CD4-positive, alpha-beta T cell (primary cell): Measurements from ENCODE around the gene TOP3B. TPM values are rescaled to one million over a fixed set of nuclear protein-coding genes. Genes with fewer than 3 reads are reported as not detected.

Experiments used
- ATAC-seq: fragments of 200-7000 bp; cut with Tn5 transposase; one replicate; pipeline ENCODE4 v1.10.0; 2022; ENCODE audit warnings: mild to moderate bottlenecking; ENCODE audit not compliant: poor library complexity
- CTCF ChIA-PET: fragments of 350-600 bp; sonication (Branson Sonifier 250); formaldehyde crosslinking; loops from one replicate; lab custom pipeline; 2021; ENCODE audit warnings: antibody characterized with exemption, inconsistent platforms; lab: Charles Lee
- POLR2A ChIA-PET: fragments of 350-600 bp; sonication (Branson Sonifier 250); formaldehyde crosslinking; loops from one replicate; lab custom pipeline; 2021; ENCODE audit warnings: antibody characterized with exemption, inconsistent platforms; lab: Charles Lee
- DNase-seq, 14 experiments: peaks; one replicate each; pipeline ENCODE4 v3.0.0-alpha.2; 2013 to 2020; ENCODE audit warnings: mixed read lengths in 2 of 14
- H3K27ac ChIP-seq, 2 donors: one replicate each; pipeline versions ENCODE4 v1.5.1 to v1.7.0; 2013; ENCODE audit warnings: low read length in 2 of 2, low read depth in 1 of 2, mild to moderate bottlenecking in 1 of 2
- H3K27me3 ChIP-seq, 2 experiments: 1 replicate in 1 of 2; 2 replicates in 1 of 2; pipeline versions ENCODE4 v1.6.1 to v1.7.0; 2013; ENCODE audit warnings: low read length in 2 of 2, control low read depth in 1 of 2, mild to moderate bottlenecking in 1 of 2, moderate library complexity in 1 of 2; ENCODE audit not compliant: insufficient read depth in 2 of 2, control insufficient read depth in 1 of 2
- H3K36me3 ChIP-seq: one replicate; pipeline ENCODE4 v1.6.1; 2013; ENCODE audit warnings: low read length, control low read depth; ENCODE audit not compliant: insufficient read depth
- H3K4me1 ChIP-seq: one replicate; pipeline ENCODE4 v1.6.1; 2013; ENCODE audit warnings: low read length, control low read depth; ENCODE audit not compliant: insufficient read depth
- H3K4me3 ChIP-seq: one replicate; pipeline ENCODE4 v1.5.1; 2013; ENCODE audit warnings: mild to moderate bottlenecking, low read length, moderate library complexity
- H3K9me3 ChIP-seq, 2 experiments: 1 replicate in 1 of 2; 2 replicates in 1 of 2; pipeline versions ENCODE4 v1.6.1 to v1.7.0; 2013; ENCODE audit warnings: low read length in 2 of 2, mild to moderate bottlenecking in 2 of 2, control low read depth in 1 of 2, moderate library complexity in 1 of 2; ENCODE audit not compliant: control insufficient read depth in 1 of 2, insufficient read depth in 1 of 2
- H3K27ac Mint-ChIP-seq: one replicate; pipeline ENCODE4 v1.8.0; 2020; ENCODE audit warnings: mixed read lengths
- H3K27me3 Mint-ChIP-seq: one replicate; pipeline ENCODE4 v1.8.0; 2021; ENCODE audit warnings: mixed read lengths
- H3K36me3 Mint-ChIP-seq: one replicate; pipeline ENCODE4 v1.8.0; 2021; ENCODE audit warnings: low read depth, mixed read lengths
- H3K4me1 Mint-ChIP-seq: one replicate; pipeline ENCODE4 v1.8.0; 2021; ENCODE audit warnings: low read depth, mixed read lengths
- H3K4me3 Mint-ChIP-seq: one replicate; pipeline ENCODE4 v1.8.0; 2020; ENCODE audit warnings: mild to moderate bottlenecking, mixed read lengths
- H3K9me3 Mint-ChIP-seq: one replicate; pipeline ENCODE4 v1.8.0; 2020; ENCODE audit warnings: mixed read lengths
- CTCF ChIP-seq: fragments of 200-600 bp; IDR thresholded peaks from one replicate; pipeline ENCODE4 v1.8.0; 2022; ENCODE audit warnings: antibody characterized with exemption, mild to moderate bottlenecking
- intact Hi-C, 2 experiments: fragments of 100-400 bp; cut with DNase I in 1 of 2; cut with micrococcal nuclease in 1 of 2; formaldehyde crosslinking; loops; one replicate each; pipeline versions ENCODE4 v1.15.1 to v1.9.0; 2023 to 2025; cut with DNase I, micrococcal nuclease
- total RNA-seq, 174 experiments: library from RNA in 2 of 174; stranded (reverse) in 2 of 174; gene quantifications; one replicate each; pipeline ENCODE4 v1.2.3 and lab custom pipeline; 2021 to 2026

Gene TOP3B
- total RNA-seq, 2 experiments from 2014 or later, result 60.2 to 62.8 TPM

- H3K9me3 Mint-ChIP-seq, result no peaks in the 10 kb centered on the region
- H3K4me1 ChIP-seq, result no peaks in the 10 kb centered on the region
- H3K27me3 ChIP-seq, result no peaks in the 10 kb centered on the region
- ATAC-seq, result no peak
- intact Hi-C loops, result no loop called here
- H3K4me3 ChIP-seq, result no peak overlapping the region
- H3K4me1 Mint-ChIP-seq, result no peaks in the 10 kb centered on the region
- H3K27me3 Mint-ChIP-seq, result peaks cover 17% of the 10 kb centered on the region
- TF ChIP-seq CTCF, result no peak
- no peak overlapping the region for H3K27ac ChIP-seq
- POLR2A ChIA-PET, result no interaction called here
- no peak for DNase-seq
- no peaks in the 10 kb centered on the region for H3K36me3 Mint-ChIP-seq
- no peaks in the 10 kb centered on the region for H3K9me3 ChIP-seq
- no peak overlapping the region for H3K27ac Mint-ChIP-seq
- no peak overlapping the region for H3K4me3 Mint-ChIP-seq
- CTCF ChIA-PET, result no interaction called here
- H3K36me3 ChIP-seq, result no peaks in the 10 kb centered on the region
These were observed 10.1 kb upstream of the TOP3B start for GRCh38 chr22:21992593-21993237.

DNA sequence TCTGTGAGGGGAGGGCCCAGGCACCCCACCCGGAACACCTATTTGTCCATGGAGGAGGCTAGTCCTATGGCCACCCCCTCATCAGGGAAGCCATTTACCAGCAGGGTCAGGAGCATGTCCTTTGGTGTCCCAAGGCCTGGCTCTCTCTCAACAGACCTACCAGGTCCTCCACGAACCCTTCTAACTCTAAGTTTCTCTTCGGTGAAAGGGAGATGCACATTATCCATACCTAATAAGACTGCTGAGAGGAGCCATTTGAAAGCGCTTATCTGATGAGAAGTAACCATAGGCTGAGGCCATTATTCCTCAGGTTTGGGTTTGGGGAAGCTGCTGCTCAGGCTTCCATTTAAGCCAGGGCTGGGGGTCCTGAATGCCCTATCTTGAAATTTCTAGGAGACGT lies 9.2 kb upstream of the TOP3B start:
- H3K4me3 ChIP-seq, result no peak overlapping the region
- POLR2A ChIA-PET, result interaction anchor here (1.0 kb wide), 1 partner anchor 10 kb away, joined by 3 read pairs; the partner anchor contains the start of gene TOP3B
- no peaks in the 10 kb centered on the region for H3K27me3 ChIP-seq
- Mint-ChIP-seq H3K4me1 (no peaks in the 10 kb centered on the region), H3K4me3 (no peak overlapping the region), H3K9me3 (no peaks in the 10 kb centered on the region), H3K36me3 (no peaks in the 10 kb centered on the region), H3K27me3 (peaks cover 17% of the 10 kb centered on the region), H3K27ac (no peak overlapping the region)
- intact Hi-C loops, result no loop called here
- H3K36me3 ChIP-seq, result no peaks in the 10 kb centered on the region
- no peaks in the 10 kb centered on the region for H3K9me3 ChIP-seq
- CTCF ChIA-PET, result no interaction called here
- H3K27ac ChIP-seq, result no peak overlapping the region
- no peaks in the 10 kb centered on the region for H3K4me1 ChIP-seq
- DNase-seq, result no peak
- ATAC-seq, result no peak
- TF ChIP-seq CTCF, result no peak

GRCh38 chr22:21991304-21991596 lies 8.7 kb upstream of the TOP3B start:
- CTCF ChIA-PET, result no interaction called here
- Mint-ChIP-seq H3K4me1 (no peaks in the 10 kb centered on the region), H3K27ac (no peak overlapping the region), H3K36me3 (no peaks in the 10 kb centered on the region), H3K9me3 (no peaks in the 10 kb centered on the region), H3K27me3 (peaks cover 17% of the 10 kb centered on the region), H3K4me3 (no peak overlapping the region)
- Histone ChIP-seq H3K4me1 (no peaks in the 10 kb centered on the region), H3K9me3 (no peaks in the 10 kb centered on the region), H3K27me3 (no peaks in the 10 kb centered on the region), H3K4me3 (no peak overlapping the region), H3K36me3 (no peaks in the 10 kb centered on the region), H3K27ac (no peak overlapping the region)
- DNase-seq (no peak), ATAC-seq (no peak)
- POLR2A ChIA-PET, result interaction anchor here (1.0 kb wide), 1 partner anchor 9 kb away, joined by 3 read pairs; the partner anchor contains the start of gene TOP3B
- intact Hi-C loops, result no loop called here
- no peak for TF ChIP-seq CTCF
